Esophagus squamous epithelium (tissue), 5 donors: ENCODE data around the gene SLC27A6. TPM values are rescaled to one million over a fixed set of nuclear protein-coding genes. Genes with fewer than 3 reads are reported as not detected.

Experiments
- DNase-seq: peaks from one replicate; lab custom pipeline; 2025; lab: John Stamatoyannopoulos, UW
- H3K27ac ChIP-seq, 4 donors: fragments of 200-600 bp; sonication (generic); one replicate each; pipeline ENCODE4 v1.5.1; 2016 to 2019; ENCODE audit warnings: mild to moderate bottlenecking in 1 of 4
- H3K27me3 ChIP-seq, 4 donors: fragments of 200-600 bp; sonication (generic); 1 replicate in 3 of 4; 2 replicates in 1 of 4; pipeline versions ENCODE4 v1.5.1 to v1.6.0; 2017 to 2021; ENCODE audit warnings: antibody characterized with exemption in 1 of 4
- H3K36me3 ChIP-seq, 3 donors: fragments of 200-600 bp; sonication (generic); one replicate each; pipeline ENCODE4 v1.5.1; 2016 to 2019
- H3K4me1 ChIP-seq, 3 donors: fragments of 200-600 bp; sonication (generic); one replicate each; pipeline ENCODE4 v1.5.1; 2017 to 2019
- H3K4me3 ChIP-seq, 4 donors: fragments of 200-600 bp; sonication (generic); 1 replicate in 3 of 4; 2 replicates in 1 of 4; pipeline ENCODE4 v1.5.1; 2016 to 2019; ENCODE audit warnings: mild to moderate bottlenecking in 2 of 4, moderate library complexity in 1 of 4
- H3K9me3 ChIP-seq, 3 donors: fragments of 200-600 bp; sonication (generic); one replicate each; pipeline ENCODE4 v1.5.1; 2016 to 2019
- POLR2A ChIP-seq, 4 donors: fragments of 450-650 bp; IDR thresholded peaks; one replicate each; pipeline ENCODE4 v1.6.1; 2017; ENCODE audit warnings: antibody characterized with exemption in 4 of 4, mild to moderate bottlenecking in 4 of 4, moderate library complexity in 3 of 4
- WGBS, 2 donors: methylation state at CpG; one replicate each; pipeline ENCODE4 v1.1.5; 2018; 5-methylcytosine and 5-hydroxymethylcytosine counted together
- intact Hi-C: fragments of 100-400 bp; cut with DNase I; formaldehyde crosslinking; loops from one replicate; pipeline ENCODE4 v1.15.0; 2022
- total RNA-seq, 4 donors: library from RNA; depleted of rRNA; stranded (reverse); fragments of >200 nt; gene quantifications; one replicate each; pipeline ENCODE4 v1.1.0, GENCODE V29; 2016
- TF ChIP-seq, protein P1 (sequence below), 6 experiments: fragments of 450-650 bp in 4 of 6; fragments of 200-600 bp in 2 of 6; sonication (generic) in 2 of 6; IDR thresholded peaks; one replicate each; pipeline ENCODE4 v1.5.1; 2016 to 2019; ENCODE audit warnings: antibody characterized with exemption in 6 of 6, mild to moderate bottlenecking in 4 of 6, moderate library complexity in 4 of 6
- donor health status: DM: yes; HTN: yes; CAD: no.

SLC27A6 gene
- 1 to 10 TPM; 1.3 to 8.0 (median 4.7) TPM for total RNA-seq

DNA sequence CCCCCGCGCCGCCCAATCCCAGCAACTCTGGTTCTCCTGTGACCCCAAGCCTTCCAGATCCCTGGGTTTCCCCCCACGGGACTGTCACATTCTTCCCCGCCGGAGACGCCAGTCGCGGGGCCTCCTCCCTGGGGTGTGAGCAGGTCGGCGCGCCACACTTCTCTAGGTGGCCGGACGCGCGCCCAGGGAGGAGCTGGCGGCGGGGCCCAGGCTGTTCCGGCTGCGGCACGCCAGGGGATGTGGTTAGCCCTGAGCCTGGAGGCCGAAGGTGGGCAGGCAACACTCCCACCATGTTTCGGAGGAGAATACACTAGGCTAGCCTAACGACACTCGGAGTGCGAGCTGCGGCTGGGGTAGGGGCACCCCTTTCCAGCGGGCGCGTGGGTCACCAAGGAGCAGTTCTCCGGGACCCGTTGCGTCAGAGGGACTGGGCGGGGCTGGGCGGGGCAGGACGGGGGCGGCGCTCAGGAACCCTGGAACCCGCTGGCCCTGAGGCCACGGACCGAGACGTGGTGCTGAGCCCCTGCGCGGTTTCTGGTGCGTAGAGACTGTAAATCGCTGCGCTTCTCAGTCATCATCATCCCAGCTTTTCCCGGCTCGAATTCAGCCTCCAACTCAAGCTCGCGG lies at the start of gene SLC27A6:
Gene SLC27A6, plus strand, starts transcription at position 478 of the 627 bp plus-strand sequence. CDS start 650 bp downstream, outside the sequence.
- no peak for TF ChIP-seq POLR2A (IDR thresholded peaks at IDR 0.05)
- TF ChIP-seq, protein P1, sequence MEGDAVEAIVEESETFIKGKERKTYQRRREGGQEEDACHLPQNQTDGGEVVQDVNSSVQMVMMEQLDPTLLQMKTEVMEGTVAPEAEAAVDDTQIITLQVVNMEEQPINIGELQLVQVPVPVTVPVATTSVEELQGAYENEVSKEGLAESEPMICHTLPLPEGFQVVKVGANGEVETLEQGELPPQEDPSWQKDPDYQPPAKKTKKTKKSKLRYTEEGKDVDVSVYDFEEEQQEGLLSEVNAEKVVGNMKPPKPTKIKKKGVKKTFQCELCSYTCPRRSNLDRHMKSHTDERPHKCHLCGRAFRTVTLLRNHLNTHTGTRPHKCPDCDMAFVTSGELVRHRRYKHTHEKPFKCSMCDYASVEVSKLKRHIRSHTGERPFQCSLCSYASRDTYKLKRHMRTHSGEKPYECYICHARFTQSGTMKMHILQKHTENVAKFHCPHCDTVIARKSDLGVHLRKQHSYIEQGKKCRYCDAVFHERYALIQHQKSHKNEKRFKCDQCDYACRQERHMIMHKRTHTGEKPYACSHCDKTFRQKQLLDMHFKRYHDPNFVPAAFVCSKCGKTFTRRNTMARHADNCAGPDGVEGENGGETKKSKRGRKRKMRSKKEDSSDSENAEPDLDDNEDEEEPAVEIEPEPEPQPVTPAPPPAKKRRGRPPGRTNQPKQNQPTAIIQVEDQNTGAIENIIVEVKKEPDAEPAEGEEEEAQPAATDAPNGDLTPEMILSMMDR (IDR thresholded peaks at IDR 0.05) = peak in 1 of 6 experiments; percentile 3
- no peak for DNase-seq
- H3K27ac ChIP-seq = peak within 1 kb of the TSS in 3 of 4 donors; percentile 29 to 55 (median 55)
- H3K27me3 ChIP-seq = peaks cover 0 to 22% (median 0%) of the 10 kb centered on the region in 4 donors
- H3K36me3 ChIP-seq = no peaks in the 10 kb centered on the region
- 0 to 5% methylated on average over 4 to 13 of the region's 51 CpGs for WGBS, 2 donors
- H3K4me1 ChIP-seq = peaks cover 4 to 20% (median 8%) of the 10 kb centered on the region in 3 donors
- peak within 1 kb of the TSS; percentile 33 to 63 (median 54) for H3K4me3 ChIP-seq
- intact Hi-C loops = no loop called here
- H3K9me3 ChIP-seq = no peaks in the 10 kb centered on the region

DNA sequence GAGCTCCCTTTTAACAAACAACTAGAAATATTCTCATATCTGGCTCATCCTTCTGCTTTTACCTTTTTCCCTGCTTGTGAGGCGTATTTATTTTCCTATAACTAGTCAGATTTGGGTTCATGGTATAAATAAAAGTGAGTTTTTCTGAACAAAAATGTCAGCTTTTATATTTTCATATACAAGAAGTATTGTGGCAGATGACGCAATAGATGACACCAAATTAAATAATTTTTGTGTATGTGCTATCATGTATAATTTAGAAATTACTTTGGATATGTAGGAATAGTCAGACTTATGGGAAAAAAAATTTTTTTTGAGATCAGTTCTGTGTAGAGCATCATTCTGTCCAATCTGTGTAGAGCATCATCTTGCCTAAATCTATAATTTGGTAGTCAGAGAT lies 45.7 kb upstream of the SLC27A6 start:
- peaks cover 0 to 4% (median 0%) of the 10 kb centered on the region in 3 donors for H3K4me1 ChIP-seq
- TF ChIP-seq, protein P1 (IDR thresholded peaks at IDR 0.05) = no peak
- TF ChIP-seq POLR2A (IDR thresholded peaks at IDR 0.05) = no peak
- DNase-seq = no peak
- no peaks in the 10 kb centered on the region for H3K27me3 ChIP-seq
- 91 to 92% methylated on average over 2 of the region's 2 CpGs for WGBS, 2 donors
- H3K27ac ChIP-seq = no peak overlapping the region
- intact Hi-C loops = no loop called here
- H3K36me3 ChIP-seq = no peaks in the 10 kb centered on the region
- no peaks in the 10 kb centered on the region for H3K9me3 ChIP-seq
- H3K4me3 ChIP-seq = no peak overlapping the region

GRCh38 chr5:128920345-128921215 lies 44.7 kb upstream of the SLC27A6 start:
- no peaks in the 10 kb centered on the region for H3K27me3 ChIP-seq
- no peak overlapping the region for H3K4me3 ChIP-seq
- no peaks in the 10 kb centered on the region for H3K36me3 ChIP-seq
- intact Hi-C loops = no loop called here
- no peaks in the 10 kb centered on the region for H3K9me3 ChIP-seq
- TF ChIP-seq POLR2A (IDR thresholded peaks at IDR 0.05) = no peak
- TF ChIP-seq, protein P1 (IDR thresholded peaks at IDR 0.05) = no peak
- no peak overlapping the region for H3K27ac ChIP-seq
- peaks cover 0 to 4% (median 0%) of the 10 kb centered on the region in 3 donors for H3K4me1 ChIP-seq
- DNase-seq = no peak
- WGBS, 2 donors = 30 to 44% methylated on average over 2 of the region's 2 CpGs

DNA sequence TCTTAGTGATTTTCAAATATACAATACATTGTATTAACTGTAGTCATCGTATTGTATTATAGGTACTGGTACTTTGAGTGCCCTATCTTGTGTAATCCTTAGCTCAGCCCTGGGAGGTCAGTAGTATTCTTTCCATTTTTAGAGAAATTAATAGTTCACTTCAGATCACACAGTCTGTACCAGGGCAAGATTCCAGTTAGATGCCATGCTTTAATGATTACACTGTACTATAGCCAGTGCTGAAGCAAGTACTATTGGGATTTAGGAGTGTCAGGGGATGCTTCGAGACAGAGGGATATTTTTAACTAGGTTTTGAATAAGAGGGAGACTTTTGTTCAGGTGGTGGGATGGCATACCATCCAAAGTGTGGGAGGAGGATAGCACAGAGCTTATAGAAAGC lies 41.0 kb upstream of the SLC27A6 start:
- no peak overlapping the region for H3K27ac ChIP-seq
- TF ChIP-seq, protein P1 (IDR thresholded peaks at IDR 0.05) = no peak
- TF ChIP-seq POLR2A (IDR thresholded peaks at IDR 0.05) = no peak
- intact Hi-C loops = no loop called here
- no peak overlapping the region for H3K4me3 ChIP-seq
- 62 to 64% methylated on average over 2 of the region's 2 CpGs for WGBS, 2 donors
- H3K27me3 ChIP-seq = no peaks in the 10 kb centered on the region
- no peaks in the 10 kb centered on the region for H3K9me3 ChIP-seq
- peaks cover 0 to 4% (median 0%) of the 10 kb centered on the region in 3 donors for H3K4me1 ChIP-seq
- DNase-seq = no peak
- H3K36me3 ChIP-seq = no peaks in the 10 kb centered on the region

DNA sequence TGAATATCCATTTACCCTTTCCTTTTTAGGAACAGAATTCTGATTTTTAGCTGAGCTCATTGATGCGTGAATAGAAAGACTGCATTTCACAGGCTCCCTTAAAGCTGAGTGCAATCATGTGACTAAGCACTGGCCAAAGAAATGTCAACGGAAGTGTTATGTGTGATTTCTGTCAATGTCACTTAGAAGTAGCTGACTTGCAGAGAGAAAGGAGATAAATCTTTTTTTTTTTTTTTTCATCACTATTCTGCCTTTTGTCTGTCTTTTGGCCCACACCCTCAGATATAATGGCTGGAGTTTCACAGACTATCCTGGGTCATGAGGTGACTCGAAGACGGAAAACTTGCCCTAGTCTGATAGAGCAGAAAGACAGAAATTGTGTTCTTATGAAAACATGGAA lies 39.3 kb upstream of the SLC27A6 start:
- 73 to 76% methylated on average over 4 of the region's 4 CpGs for WGBS, 2 donors
- Histone ChIP-seq H3K27ac (no peak overlapping the region), H3K9me3 (no peaks in the 10 kb centered on the region), H3K27me3 (no peaks in the 10 kb centered on the region), H3K4me3 (no peak overlapping the region), H3K4me1 (no peaks in the 10 kb centered on the region), H3K36me3 (no peaks in the 10 kb centered on the region)
- TF ChIP-seq, protein P1 (IDR thresholded peaks at IDR 0.05) = no peak
- TF ChIP-seq POLR2A (IDR thresholded peaks at IDR 0.05) = no peak
- no peak for DNase-seq
- intact Hi-C loops = no loop called here
